GF-D8 (cell line): ENCODE measurements around the gene UBE2H.
"Not testable (repeated sequence)": the region's sequence is repeated elsewhere in the genome, so short reads cannot be mapped to it uniquely, and the experiment has no call there.

ENCODE experiments used
- DNase-seq: peaks from one replicate; lab custom pipeline; 2025; lab: John Stamatoyannopoulos, UW

The UBE2H gene

GRCh38 chr7:129908181-129908580, 44.6 kb downstream of the UBE2H start:
- DNase-seq = no peak

- DNase-seq = no peak
Observed at GRCh38 chr7:129907122-129907736, 45.5 kb downstream of the UBE2H start.

- DNase-seq = peak; percentile 13
Observed at GRCh38 chr7:129906700-129907099, 46.1 kb downstream of the UBE2H start.

- no peak for DNase-seq
Observed at GRCh38 chr7:129903935-129904334, 48.8 kb downstream of the UBE2H start.

GRCh38 chr7:129902788-129903422, 49.9 kb downstream of the UBE2H start:
- no peak for DNase-seq

GRCh38 chr7:129898502-129899160, 54.1 kb downstream of the UBE2H start:
- DNase-seq = no peak

DNA sequence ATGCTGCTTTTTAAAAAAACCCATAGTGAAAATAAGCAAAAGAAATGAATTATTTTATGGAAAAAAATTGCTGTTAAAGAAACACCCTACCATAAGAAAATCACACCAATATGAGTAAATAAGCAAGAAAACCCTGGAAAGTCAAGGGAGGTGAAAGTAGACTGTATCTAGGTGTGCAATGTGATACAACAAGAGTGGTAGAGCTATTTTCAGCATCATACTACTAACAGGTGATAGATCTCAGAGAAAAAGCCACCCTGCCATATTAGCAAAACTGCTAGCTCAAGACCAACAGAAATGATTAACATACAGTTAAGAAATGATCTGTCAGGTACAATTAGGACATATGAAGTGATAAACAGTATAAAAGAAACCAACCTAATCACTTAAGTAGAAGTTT, 54.8 kb downstream of the UBE2H start:
- DNase-seq = no peak

DNA sequence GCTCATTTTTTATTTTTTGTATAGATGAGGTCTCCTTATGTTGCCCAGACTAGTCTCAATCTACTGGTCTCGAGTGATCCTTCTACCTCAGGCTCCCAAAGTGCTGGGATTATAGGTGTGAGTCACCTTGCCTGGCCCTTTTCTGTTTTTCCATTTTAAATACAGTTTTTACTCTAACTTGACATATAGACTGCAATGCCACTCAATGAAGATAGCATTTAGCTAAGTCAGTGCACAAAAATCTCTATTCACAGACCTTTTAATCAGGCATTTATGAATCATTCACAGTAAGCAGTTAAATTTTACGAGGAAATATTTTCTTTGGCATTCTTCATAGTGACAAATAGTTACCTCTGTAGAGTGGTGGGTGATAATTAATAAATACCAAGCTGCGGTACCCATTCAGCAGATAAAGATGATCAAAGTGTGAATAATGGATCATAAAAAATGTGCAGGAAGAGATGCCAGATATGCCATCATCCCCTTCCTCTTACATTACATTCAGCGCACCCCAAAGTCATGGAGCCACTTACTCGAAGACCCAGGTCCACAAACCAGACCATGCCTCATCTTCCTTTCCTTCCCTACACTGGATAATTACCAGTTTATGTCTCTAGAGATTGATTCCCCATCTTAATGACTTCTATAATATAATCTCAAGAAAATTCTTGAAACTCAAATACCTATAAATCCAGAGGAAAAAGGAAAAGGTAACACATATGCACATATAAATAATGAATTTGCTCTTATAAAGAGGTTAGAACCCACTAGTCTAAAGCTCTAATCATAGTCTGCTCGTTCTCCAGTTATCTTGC, 56.0 kb downstream of the UBE2H start:
- no peak for DNase-seq

DNA sequence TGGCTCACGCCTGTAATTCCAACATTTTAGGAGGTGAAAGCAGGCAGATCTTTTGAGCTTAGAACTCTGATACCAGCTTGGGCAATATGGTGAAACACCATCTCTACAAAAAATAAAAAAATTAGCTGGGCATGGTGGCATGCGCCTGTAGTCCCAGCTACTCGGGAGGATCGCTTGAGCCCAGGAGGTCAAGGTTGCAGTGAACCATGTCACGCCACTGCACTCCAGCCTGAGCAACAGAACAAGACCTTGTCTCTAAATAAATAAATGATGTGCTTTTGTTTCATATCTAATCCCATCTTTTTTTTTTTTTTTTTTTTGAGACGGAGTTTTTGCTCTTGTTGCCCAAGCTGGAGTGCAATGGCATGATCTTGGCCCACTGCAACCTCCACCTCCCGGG, 58.6 kb downstream of the UBE2H start:
- not testable (repeated sequence) for DNase-seq

DNA sequence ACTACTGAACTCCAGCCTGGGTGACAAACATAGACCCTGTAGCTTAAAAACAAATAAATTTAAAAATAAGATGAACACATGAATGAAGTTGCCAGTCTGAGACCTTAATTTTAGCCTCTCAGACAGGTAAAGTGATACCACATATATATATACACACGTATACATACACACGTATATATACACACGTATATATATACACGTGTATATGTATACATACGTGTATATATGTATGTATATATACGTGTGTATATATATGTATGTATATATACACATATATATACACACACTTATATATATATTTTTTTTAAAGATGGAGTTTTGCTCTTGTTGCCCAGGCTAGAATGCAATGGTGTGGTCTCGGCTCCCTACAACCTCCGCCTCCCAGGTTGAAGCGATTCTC, 62.7 kb downstream of the UBE2H start:
- no peak for DNase-seq

DNA sequence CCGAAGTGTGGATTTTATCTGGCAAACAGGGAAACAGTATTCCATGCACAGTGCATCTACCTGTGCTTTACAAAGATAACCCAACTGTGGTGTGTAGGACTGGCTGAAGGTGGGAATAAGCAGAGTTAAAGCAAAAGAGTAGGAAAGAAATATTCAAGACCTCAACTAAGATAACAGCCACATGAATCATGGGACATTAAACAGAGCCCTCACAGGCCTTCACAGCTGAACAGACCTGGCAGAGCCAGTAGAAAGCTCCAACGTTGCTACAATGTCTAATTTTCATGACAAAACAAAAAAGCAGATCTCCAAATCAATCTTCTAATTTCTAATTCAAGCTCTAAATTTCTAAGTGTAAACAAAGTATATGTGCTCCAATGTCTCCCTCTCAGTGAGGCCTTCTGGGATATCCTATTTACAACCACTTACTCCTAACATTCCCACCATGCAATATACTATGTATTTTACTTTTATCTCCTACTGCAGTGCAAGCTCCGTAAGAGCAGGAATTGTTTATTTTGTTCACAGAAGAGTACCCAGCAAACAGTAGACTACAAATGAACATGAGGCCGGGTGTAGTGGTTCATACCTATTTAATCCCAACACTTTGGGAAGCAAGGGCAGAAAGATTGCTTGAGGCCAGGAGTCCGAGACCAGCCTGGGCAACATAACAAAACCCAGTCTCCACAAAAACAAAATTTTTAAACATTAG, 63.5 kb downstream of the UBE2H start:
- no peak for DNase-seq

DNA sequence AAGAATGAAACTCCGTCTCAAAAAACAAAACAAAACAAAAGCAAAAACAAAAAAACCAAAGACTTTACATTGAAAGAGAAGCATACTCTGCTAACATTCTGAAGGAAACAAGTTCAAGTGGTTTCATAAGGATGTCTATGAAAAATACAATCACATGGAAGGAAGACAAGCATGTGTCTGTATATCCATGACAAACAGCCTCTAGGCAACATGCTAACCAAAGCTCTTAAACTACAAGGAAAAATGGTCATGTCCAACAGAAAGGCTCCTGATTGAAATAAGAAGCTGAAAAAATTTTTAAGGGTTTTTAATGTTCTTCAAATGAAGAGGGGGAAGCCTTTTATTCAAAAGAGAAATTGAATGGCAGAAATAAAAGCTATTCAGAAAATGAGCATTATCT, 64.9 kb downstream of the UBE2H start:
- DNase-seq = no peak

GRCh38 chr7:129886818-129887186, 66.0 kb downstream of the UBE2H start:
- DNase-seq = no peak

- DNase-seq = no peak
Observed at GRCh38 chr7:129886167-129886817, 66.5 kb downstream of the UBE2H start.

- DNase-seq = no peak
Observed at GRCh38 chr7:129884495-129884894, 68.3 kb downstream of the UBE2H start.

DNA sequence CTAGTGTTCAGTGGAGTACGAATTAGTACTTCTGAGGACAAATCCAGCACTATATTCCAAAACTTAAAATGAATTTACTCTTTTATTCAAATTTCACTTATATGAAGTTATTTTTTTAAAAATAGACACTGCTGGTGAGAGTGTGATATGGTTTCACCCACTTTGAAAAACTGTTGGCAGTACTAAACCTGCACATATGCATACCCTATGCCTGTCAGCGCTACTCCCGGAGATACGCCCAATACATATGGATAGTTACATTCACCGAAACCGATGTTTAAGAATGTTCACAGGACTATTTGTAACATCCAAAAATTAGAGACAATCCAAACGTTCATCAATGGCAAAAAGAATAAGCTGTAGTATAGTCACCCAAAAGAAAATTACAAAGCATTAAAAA, 69.6 kb downstream of the UBE2H start:
- no peak for DNase-seq

- DNase-seq = no peak
Observed at GRCh38 chr7:129882531-129882930, 70.2 kb downstream of the UBE2H start.

DNA sequence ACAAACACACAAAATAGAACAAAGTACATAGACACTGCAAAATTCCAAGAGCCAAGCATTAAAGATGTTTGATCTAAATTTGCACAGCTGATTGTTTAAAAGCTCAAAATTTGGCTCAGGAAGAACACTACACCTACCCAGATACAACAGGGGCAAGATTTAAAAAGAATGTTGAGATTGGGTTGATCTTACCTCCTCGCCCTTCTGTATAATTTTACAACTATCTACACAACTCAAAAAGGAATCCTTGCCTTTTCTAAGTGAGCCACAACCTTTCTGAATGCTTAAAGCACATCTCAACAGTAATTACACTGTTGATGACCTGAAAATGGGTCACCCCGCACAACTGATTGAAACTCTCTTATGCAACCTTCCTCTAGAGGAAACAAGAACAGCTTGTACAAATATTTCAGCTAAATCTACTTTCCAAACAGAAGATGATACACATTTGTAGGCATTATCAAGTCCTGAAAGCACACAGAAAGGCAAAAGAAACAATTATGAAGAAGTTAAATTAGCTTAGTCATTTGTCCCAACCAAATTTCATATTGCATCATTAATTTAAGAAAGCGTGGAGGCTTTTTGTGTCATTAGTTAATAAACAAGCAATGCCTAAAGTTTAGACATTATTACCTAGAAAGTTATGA, 75.5 kb downstream of the UBE2H start:
- no peak for DNase-seq

DNA sequence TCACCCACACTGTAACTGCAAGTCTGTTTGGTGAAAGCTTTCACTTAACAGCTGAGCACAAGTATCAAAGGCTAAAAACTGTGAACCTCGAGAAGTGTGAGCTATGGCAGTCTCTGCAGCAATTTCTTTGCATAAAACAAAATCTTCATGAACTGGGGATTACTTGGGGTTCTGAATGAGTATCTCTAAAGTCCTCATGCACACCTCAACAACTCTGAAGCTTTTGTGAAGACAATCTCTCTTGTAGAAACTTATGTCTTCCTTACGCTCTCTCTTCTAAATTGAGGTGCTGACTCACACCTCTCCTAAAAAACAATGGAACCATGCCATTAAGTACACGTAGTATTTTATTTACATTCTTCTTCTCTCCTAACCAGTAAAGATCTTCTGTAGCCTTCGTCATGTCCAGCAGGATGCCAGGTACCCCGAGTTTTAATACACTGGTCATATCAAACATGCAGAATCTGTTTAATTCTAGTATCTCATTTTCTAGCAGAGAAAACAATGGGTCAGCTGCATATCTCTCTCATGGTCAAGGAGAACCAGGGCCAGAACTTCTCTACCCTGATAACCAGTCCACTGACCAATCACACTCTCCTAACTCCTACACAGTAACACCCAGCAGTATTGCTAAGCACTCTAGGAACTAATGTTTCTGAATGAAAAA, 76.9 kb downstream of the UBE2H start:
- DNase-seq = no peak

DNA sequence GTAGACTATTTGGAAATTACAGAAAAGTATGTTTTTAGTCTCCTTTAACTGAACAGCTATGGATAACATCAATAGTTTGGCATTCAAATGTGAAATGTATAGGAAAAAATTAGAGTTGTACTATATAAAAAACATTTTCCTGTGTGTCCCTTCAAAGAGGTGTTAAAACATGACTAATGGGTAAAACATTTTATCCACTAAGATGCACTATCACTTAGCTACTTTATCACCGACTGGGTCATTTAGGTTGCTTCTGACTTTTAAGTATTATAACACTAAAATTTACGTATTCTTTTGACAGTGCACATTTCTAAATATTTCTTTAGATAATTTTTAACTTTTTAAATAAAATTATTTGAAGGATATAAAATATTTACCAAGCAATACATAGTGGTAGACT, 77.6 kb downstream of the UBE2H start:
- DNase-seq = no peak

DNA sequence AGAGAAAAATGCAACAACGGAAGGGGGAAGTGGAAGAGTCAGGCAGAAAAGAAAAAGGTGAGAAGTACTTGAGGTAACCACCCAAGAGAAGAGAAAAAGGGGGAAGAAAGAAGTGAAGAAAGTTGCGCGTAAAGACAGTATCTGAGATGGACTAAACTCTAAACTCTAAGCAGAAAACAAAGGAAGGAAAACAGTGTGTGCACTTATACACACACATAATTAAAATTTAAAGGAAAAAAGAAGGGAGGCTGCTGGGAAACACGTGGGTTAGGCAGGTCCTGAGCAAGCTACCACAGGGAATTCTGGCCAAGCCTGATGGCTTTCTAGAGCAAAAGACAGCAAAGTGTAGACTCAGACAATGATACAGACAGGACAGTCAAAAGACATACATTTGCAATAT, 78.0 kb downstream of the UBE2H start:
- no peak for DNase-seq
